ENCODE measurements around the gene OR12D1.

The OR12D1 gene

GRCh38 chr6:29466241-29466640, 51.5 kb downstream of the OR12D1 start:
- no peak for DNase-seq
